HG03025 (cell line): Measurements from ENCODE around the gene RYR2.
A peak's percentile ranks its signal among the peaks of the same experiment; 100 is the strongest.

Source experiments
- ATAC-seq: cut with Tn5 transposase; IDR thresholded peaks from one replicate; pipeline ENCODE4 v1.9.1; 2021; ENCODE audit warnings: mild to moderate bottlenecking, moderate library complexity; ENCODE audit not compliant: unreplicated experiment, low FRiP score

The RYR2 gene

GRCh38 chr1:237751090-237751489, 709.1 kb downstream of the RYR2 start:
- ATAC-seq, result no peak

GRCh38 chr1:237754627-237755026, 712.6 kb downstream of the RYR2 start:
- ATAC-seq, result no peak

- ATAC-seq, result no peak
These were observed 714.5 kb downstream of the RYR2 start for GRCh38 chr1:237756304-237756967.

GRCh38 chr1:237759377-237759776, 717.4 kb downstream of the RYR2 start:
- no peak for ATAC-seq

- no peak for ATAC-seq
These were observed 719.0 kb downstream of the RYR2 start for GRCh38 chr1:237760951-237761350.

GRCh38 chr1:237763137-237763536, 721.2 kb downstream of the RYR2 start:
- no peak for ATAC-seq

GRCh38 chr1:237763751-237764150, 721.8 kb downstream of the RYR2 start:
- no peak for ATAC-seq

- ATAC-seq, result no peak
These were observed 727.9 kb downstream of the RYR2 start for GRCh38 chr1:237769916-237770315.

GRCh38 chr1:237772009-237772408, 730.0 kb downstream of the RYR2 start:
- no peak for ATAC-seq

GRCh38 chr1:237774246-237774645, 732.3 kb downstream of the RYR2 start:
- no peak for ATAC-seq

GRCh38 chr1:237779356-237779755, 737.4 kb downstream of the RYR2 start:
- no peak for ATAC-seq

- no peak for ATAC-seq
These were observed 744.2 kb downstream of the RYR2 start for GRCh38 chr1:237786066-237786719.

GRCh38 chr1:237788069-237788468, 746.1 kb downstream of the RYR2 start:
- no peak for ATAC-seq

- ATAC-seq, result no peak
These were observed 747.6 kb downstream of the RYR2 start for GRCh38 chr1:237789619-237790018.

GRCh38 chr1:237791592-237791991, 749.6 kb downstream of the RYR2 start:
- ATAC-seq, result no peak

GRCh38 chr1:237792149-237792548, 750.2 kb downstream of the RYR2 start:
- no peak for ATAC-seq

GRCh38 chr1:237792726-237793125, 750.7 kb downstream of the RYR2 start:
- no peak for ATAC-seq

GRCh38 chr1:237794071-237794470, 752.1 kb downstream of the RYR2 start:
- no peak for ATAC-seq

GRCh38 chr1:237795558-237795957, 753.6 kb downstream of the RYR2 start:
- ATAC-seq, result no peak

- ATAC-seq, result peak; percentile 88
These were observed 757.9 kb downstream of the RYR2 start for GRCh38 chr1:237799762-237800474.

- ATAC-seq, result no peak
These were observed 762.5 kb downstream of the RYR2 start for GRCh38 chr1:237804516-237804915.

GRCh38 chr1:237809099-237809498, 767.1 kb downstream of the RYR2 start:
- no peak for ATAC-seq
